GM12891 (cell line): Measurements from ENCODE around the gene PDE10A.

Experiments
- DNase-seq: peaks from one replicate; pipeline ENCODE4 v3.0.0; 2011; ENCODE audit warnings: low spot score; ENCODE audit not compliant: insufficient read length
- FAIRE-seq: peaks from 2 replicates; lab custom pipeline; 2011; peaks lifted over from hg19 to GRCh38; lab: Jason Lieb, UNC
- PAX5 ChIP-seq: IDR thresholded peaks from 2 replicates; pipeline ENCODE4 v1.6.1; 2011; ENCODE audit warnings: low read length, moderate library complexity, mild to moderate bottlenecking; ENCODE audit not compliant: insufficient read depth, severe bottlenecking
- POLR2A ChIP-seq: IDR thresholded peaks from 2 replicates; pipeline ENCODE4 v1.6.1; 2011; ENCODE audit warnings: low read depth, low read length, control low read depth
- POLR2AphosphoS5 ChIP-seq: IDR thresholded peaks from 2 replicates; pipeline ENCODE4 v1.6.1; 2011; ENCODE audit warnings: low read depth, low read length, control low read depth
- POU2F2 ChIP-seq: IDR thresholded peaks from 2 replicates; pipeline ENCODE4 v1.6.1; 2011; ENCODE audit warnings: low read depth, mild to moderate bottlenecking, control low read depth, low read length, moderate library complexity
- SPI1 ChIP-seq: IDR thresholded peaks from 2 replicates; pipeline ENCODE4 v1.6.1; 2011; ENCODE audit warnings: low read depth, low read length, control low read depth
- TAF1 ChIP-seq: IDR thresholded peaks from 2 replicates; pipeline ENCODE4 v1.6.1; 2011; ENCODE audit warnings: low read depth, low read length, control low read depth

PDE10A gene

DNA sequence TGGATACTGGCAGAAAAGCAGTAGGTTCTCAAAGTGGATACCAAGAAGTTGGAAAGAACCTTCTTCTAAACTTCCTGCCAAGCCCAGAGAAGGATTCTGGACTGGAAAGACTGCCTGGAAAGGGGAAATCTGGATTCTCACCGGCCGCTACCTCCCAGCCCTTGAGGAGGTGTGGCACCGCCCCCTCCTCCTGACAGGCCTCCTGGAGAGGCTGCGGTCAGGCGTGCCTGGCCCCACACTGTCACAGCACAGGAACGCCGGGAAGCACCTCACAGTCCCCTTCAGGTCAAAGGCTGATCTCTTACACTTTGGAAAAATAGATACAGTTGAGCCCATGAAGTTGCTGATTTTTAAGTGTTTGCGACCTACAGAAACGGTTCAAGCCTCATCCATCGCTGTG is 16.3 kb upstream of the PDE10A start:
- TF ChIP-seq TAF1 (no peak), PAX5 (no peak), SPI1 (no peak), POLR2AphosphoS5 (no peak), POLR2A (no peak), POU2F2 (no peak)
- DNase-seq (no peak), FAIRE-seq (no peak)

DNA sequence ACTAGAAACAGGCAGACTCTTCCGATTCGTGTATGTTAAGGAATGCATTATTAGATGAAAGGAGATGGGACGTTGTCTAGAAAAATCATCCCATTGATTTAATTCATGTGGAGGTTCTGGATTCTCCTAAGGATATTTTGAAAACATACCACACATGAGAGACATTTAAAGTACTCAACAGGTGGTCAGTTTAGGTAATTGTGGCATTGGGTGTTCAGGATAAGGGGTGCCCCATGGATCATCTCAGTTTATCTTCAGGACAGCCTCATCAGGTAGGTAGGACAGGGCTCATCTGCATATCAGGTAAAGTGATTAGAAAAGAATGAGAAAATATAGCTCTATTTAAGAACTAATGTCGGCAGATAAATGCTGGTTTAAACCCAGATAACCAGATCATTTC is 15.9 kb upstream of the PDE10A start:
- TF ChIP-seq POLR2A (no peak), POU2F2 (no peak), PAX5 (no peak), POLR2AphosphoS5 (no peak), SPI1 (no peak), TAF1 (no peak)
- no peak for FAIRE-seq
- no peak for DNase-seq

DNA sequence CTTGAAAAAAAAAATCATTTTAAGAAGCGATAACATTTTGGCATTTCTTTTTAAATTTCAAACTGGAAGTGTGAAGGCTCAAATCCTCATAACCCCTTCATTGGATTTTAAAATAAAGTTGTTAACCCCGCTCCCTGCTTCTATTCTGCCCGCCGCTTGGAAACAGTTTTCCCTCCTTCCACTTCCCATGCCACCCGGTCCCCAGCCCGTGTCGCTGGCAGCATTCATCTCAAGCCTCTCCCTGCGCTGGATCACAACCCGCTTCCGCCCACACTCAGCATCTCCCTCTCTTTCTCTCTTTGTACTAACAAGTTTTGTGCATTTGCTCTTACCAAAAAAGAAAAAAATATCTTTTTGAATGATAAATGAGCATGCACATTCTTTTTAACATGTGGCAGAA is 15.4 kb upstream of the PDE10A start:
- FAIRE-seq (no peak), DNase-seq (no peak)
- TF ChIP-seq POLR2AphosphoS5 (no peak), TAF1 (no peak), POU2F2 (no peak), SPI1 (no peak), POLR2A (no peak), PAX5 (no peak)

DNA sequence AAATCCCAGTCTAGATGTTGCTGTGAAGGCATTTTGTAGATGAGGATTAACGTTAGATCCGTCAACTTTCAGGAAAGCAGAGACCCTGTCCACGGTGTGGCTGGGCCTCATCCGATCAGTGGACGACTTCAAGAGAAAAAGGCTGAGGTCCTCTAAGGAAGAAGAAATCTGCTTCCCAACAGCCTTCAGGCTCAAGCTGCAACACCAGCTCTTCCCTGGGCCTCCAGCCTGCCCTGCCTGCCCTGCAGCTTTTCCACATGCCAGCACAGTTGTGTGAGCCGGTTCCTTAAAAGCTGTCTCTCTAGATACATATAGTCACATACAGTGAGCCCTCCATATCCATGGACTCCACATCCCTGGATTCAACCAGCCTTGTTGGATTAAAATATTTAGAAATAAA is 14.1 kb upstream of the PDE10A start:
- no peak for TF ChIP-seq TAF1
- TF ChIP-seq PAX5: no peak
- TF ChIP-seq SPI1: no peak
- TF ChIP-seq POU2F2: no peak
- TF ChIP-seq POLR2A: no peak
- no peak for TF ChIP-seq POLR2AphosphoS5
- DNase-seq: no peak
- no peak for FAIRE-seq

DNA sequence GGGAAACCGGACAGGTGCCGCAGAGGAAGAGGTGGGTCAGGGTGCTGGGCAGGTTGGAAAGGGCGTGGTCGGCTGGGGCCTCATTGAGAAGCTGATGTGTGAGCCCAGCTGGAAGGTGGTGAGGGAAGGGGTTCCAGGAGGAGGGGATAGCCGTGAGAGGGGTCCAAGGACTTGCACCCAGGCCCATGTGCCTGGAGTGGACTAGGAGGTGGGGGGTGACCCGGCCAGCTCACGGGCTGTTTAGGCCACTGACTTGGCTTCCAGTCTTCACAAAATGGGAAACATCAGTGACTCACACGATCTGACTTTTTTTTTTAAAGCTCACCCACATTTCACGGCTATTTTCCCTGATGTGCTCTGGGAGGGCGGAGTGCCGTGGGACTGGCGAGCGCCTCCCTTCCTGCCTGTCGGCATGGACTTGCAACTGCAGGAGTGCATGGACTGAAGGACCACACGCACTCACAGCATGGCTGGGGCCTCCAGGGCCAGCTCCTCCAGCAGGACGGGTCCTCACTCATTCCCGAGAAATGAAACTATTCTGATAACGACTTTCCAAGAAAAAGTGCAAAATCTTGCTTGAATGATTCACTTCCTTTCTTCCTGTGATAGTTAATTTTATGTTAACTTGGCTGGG is 13.5 kb upstream of the PDE10A start:
- DNase-seq (no peak), FAIRE-seq (no peak)
- TF ChIP-seq SPI1: no peak
- TF ChIP-seq PAX5: no peak
- TF ChIP-seq POLR2A: no peak
- TF ChIP-seq POU2F2: no peak
- no peak for TF ChIP-seq POLR2AphosphoS5
- no peak for TF ChIP-seq TAF1

DNA sequence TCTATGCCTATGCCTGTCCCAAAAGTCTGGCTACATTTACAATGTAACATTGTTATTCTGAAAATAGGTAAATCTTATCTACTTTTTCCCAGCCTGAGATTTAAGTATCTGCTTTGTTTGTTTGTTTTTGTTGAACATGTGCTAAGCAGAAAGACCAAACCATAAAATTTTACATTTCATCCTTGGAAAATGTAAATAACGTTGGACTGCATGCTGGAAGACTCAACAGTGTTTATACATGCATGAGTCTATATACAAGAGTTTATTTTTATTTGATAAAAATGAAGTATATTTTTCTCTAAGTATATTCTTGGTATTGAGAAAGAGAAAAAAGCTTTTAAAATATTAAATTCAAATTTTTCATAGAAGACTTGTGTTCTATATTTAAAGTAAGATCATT is 12.1 kb upstream of the PDE10A start:
- FAIRE-seq: no peak
- no peak for DNase-seq
- TF ChIP-seq POU2F2: no peak
- no peak for TF ChIP-seq TAF1
- no peak for TF ChIP-seq POLR2AphosphoS5
- TF ChIP-seq SPI1: no peak
- TF ChIP-seq PAX5: no peak
- TF ChIP-seq POLR2A: no peak

- FAIRE-seq (no peak), DNase-seq (no peak)
- TF ChIP-seq POLR2A (no peak), SPI1 (no peak), POU2F2 (no peak), TAF1 (no peak), PAX5 (no peak), POLR2AphosphoS5 (no peak)
Measured at GRCh38 chr6:165674155-165675029, 11.4 kb upstream of the PDE10A start.

DNA sequence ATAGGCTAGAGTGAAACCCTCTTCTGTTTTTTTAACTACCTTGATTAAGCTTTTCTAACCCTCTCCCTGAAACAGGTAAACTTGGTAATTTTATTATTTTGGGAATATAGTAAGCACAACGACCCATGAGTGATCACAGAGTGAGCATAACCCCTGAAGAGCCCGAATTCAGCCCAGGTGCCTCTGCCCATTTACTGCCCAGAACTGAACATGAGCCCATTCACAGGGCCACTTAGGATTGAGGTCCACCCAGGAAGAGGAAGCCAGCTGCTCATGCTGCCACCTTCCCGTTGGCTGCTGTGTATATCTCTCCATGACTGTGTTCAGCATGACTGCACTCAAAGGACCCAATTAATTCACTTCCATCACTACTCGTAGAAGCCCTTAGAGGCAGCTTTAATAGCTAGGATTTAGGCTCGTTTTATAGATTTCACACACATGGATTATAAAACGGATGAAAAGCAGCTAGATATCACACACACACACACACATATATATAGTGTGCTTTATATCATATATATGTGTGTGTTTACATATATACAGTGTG is 8.3 kb upstream of the PDE10A start:
- TF ChIP-seq POLR2AphosphoS5 (no peak), POLR2A (no peak), POU2F2 (no peak), PAX5 (no peak), SPI1 (no peak), TAF1 (no peak)
- FAIRE-seq (no peak), DNase-seq (no peak)

- FAIRE-seq (no peak), DNase-seq (no peak)
- no peak for TF ChIP-seq POLR2AphosphoS5
- no peak for TF ChIP-seq TAF1
- TF ChIP-seq POLR2A: no peak
- TF ChIP-seq PAX5: no peak
- no peak for TF ChIP-seq SPI1
- no peak for TF ChIP-seq POU2F2
Measured at GRCh38 chr6:165668951-165669350, 5.9 kb upstream of the PDE10A start.
